NT2/D1 (cell line): ENCODE data around the gene HMGN4.

Experiments used
- DNase-seq: peaks from one replicate; pipeline ENCODE4 v3.0.0-alpha.2; 2011; ENCODE audit warnings: low read depth, low spot score
- H3K27me3 ChIP-seq: 2 replicates; pipeline ENCODE4 v1.6.0; 2011; ENCODE audit warnings: mild to moderate bottlenecking; ENCODE audit not compliant: insufficient read length, insufficient read depth
- H3K36me3 ChIP-seq: 2 replicates; pipeline ENCODE4 v1.6.1; 2011; ENCODE audit warnings: mild to moderate bottlenecking, low read length, mixed read lengths; ENCODE audit not compliant: insufficient read depth, insufficient read length
- H3K4me1 ChIP-seq: 2 replicates; pipeline ENCODE4 v1.5.1; 2011; ENCODE audit not compliant: insufficient read depth, insufficient read length
- H3K4me3 ChIP-seq: 2 replicates; pipeline ENCODE4 v1.5.1; 2011; ENCODE audit warnings: low read depth; ENCODE audit not compliant: insufficient read length
- H3K9ac ChIP-seq: 2 replicates; pipeline ENCODE4 v1.6.0; 2011; ENCODE audit warnings: low read depth; ENCODE audit not compliant: insufficient read length
- H3K9me3 ChIP-seq: 2 replicates; pipeline ENCODE4 v1.5.1; 2011; ENCODE audit warnings: mild to moderate bottlenecking, low read length; ENCODE audit not compliant: insufficient read depth
- SUZ12 ChIP-seq: IDR thresholded peaks from 2 replicates; pipeline ENCODE4 v1.6.1; 2011; ENCODE audit not compliant: insufficient read length, insufficient read depth; ENCODE audit errors: extremely low read depth
- YY1 ChIP-seq: IDR thresholded peaks from 2 replicates; pipeline ENCODE4 v1.6.1; 2011; ENCODE audit not compliant: insufficient read length, insufficient read depth
- ZNF274 ChIP-seq: IDR thresholded peaks from 2 replicates; pipeline ENCODE4 v1.6.1; 2011; ENCODE audit warnings: mild to moderate bottlenecking, low read depth, low read length

HMGN4 gene

DNA sequence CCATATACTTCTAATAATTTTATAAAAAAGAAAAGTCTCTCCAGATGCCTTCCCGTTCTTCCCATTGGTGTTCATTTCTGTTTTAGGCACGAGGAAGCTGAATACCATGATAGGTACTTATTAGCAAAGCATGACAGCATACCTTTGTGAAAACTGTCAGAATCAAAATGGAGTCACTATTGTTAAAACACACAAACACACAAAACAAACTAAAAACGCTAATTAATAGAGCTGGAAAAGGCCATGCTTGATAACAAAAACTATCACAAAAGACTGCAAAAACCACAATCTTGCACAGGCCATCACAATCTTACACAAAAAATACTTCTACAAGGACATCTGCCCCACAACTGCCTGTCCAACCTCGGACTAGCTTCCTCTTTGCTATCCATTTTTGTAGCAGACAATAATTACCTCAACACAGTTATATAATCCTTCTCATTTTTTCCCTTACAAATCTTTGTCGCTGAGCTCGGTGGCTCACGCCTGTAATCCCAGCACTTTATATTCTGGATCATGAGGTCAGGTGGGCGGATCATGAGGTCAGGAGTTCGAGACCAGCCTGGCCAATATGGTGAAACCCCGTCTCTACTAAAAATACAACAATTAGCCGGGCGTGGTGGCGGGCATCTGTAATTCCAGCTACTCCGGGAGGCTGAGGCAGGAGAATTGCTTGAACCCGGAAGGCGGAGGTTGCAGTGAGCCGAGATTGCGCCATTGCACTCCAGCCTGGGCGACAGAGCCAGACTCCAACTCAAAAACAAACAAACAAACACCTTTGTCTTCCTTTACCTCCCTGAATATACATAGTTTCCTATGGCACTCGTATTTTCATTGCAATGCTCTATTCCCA, 55.3 kb downstream of the HMGN4 start:
- Histone ChIP-seq H3K36me3 (peaks cover 9% of the 10 kb centered on the region), H3K4me1 (peaks cover 2% of the 10 kb centered on the region), H3K4me3 (peak overlapping the region; percentile 40), H3K9ac (no peak overlapping the region), H3K9me3 (no peaks in the 10 kb centered on the region), H3K27me3 (no peaks in the 10 kb centered on the region)
- TF ChIP-seq YY1 (no peak), SUZ12 (no peak), ZNF274 (no peak)
- no peak for DNase-seq

DNA sequence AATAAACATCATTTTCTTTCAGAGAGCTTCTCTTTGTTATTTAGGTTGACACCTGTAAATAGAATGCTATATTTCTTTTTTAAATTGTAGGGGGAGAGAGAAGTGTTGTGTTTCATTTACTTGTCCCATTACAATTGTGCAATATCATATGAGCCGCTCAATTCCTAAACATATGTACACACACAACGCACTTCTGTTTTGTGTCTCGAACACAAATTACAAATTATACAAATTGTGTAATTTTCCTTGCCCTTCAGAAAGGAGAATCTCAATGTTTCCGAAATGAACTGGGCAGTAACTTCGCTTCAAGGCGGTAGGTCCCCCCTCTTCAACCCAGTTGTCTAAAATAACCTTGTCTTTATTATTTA, 55.9 kb downstream of the HMGN4 start:
- no peak overlapping the region for H3K9ac ChIP-seq
- H3K4me1 ChIP-seq: peaks cover 2% of the 10 kb centered on the region
- no peaks in the 10 kb centered on the region for H3K27me3 ChIP-seq
- H3K9me3 ChIP-seq: no peaks in the 10 kb centered on the region
- TF ChIP-seq YY1 (no peak), ZNF274 (no peak), SUZ12 (no peak)
- H3K4me3 ChIP-seq: peak overlapping the region; percentile 40
- DNase-seq: no peak
- H3K36me3 ChIP-seq: peaks cover 15% of the 10 kb centered on the region

DNA sequence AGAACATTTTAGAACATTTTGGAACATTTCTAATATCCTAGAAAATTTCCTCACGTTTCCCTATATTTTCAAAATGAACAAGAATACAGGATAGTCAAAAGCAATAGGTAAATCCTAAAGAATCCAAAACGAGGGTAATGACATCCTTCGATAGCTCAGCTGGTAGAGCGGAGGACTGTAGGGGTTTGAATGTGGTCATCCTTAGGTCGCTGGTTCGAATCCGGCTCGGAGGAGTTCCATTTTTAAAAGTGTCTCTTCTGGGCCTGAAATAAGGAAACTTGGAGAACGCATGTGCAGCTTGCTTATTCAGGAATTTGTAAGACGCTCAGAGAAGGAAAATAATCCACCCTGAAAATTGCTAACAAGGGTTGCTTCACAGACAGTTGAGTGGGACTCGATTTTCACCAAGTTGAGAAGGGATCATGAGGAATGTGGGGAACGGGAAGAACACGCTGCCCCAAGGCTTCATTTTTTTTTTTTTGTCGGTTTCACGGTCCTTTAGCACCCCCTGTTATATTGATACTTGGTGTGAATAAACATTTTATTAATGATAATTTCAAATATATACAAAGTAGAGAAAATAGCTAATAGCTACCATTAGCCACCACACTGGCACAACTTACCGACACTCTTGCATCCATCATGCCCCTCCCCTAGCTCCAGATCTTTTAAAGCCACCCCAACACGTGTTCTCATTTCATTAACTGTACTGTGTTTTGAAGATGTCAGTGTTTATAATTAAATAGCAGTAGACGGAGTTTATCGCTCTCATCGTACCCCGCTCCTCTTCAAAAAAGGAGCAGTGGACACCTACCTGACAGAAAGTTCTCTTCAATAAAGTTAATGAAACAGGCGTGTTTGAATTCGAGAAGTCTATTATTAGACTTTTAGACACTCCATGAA, 56.8 kb downstream of the HMGN4 start:
- no peaks in the 10 kb centered on the region for H3K9me3 ChIP-seq
- peaks cover 2% of the 10 kb centered on the region for H3K4me1 ChIP-seq
- DNase-seq: peak; percentile 62
- TF ChIP-seq SUZ12: no peak
- TF ChIP-seq ZNF274: no peak
- no peak for TF ChIP-seq YY1
- peaks cover 23% of the 10 kb centered on the region for H3K36me3 ChIP-seq
- peak overlapping the region; percentile 40 for H3K4me3 ChIP-seq
- no peaks in the 10 kb centered on the region for H3K27me3 ChIP-seq
- H3K9ac ChIP-seq: peak overlapping the region; percentile 24

DNA sequence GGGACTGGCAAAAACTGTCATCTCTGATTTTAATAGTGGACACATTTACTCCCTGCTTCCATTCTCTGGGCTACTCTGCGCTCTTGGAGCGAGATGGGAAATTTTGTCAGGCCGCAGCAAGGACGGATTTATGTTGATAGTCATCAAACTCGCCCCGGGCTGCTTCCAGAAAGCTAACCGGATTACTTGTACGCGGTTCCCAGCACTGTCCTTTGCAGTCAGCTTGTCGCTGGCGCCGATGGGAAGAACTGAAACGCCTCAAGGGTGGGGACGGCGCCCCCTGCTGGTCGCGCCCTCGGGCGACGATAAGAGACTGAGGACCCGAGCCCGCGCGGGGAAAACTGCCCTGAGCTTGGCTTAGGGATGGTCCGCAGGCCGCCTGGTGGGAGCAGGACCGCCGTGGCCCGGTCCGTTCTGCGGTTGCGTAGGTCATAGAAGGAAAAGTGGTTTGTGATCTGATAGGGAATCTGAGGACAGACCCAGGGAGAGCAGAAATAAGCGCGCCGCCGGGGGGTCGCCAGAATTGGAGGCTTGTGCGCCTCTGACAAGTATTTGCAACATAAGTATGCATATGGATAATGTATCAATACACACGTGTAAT, 57.6 kb downstream of the HMGN4 start:
- peak; percentile 75 for DNase-seq
- peak overlapping the region; percentile 76 for H3K9ac ChIP-seq
- H3K27me3 ChIP-seq: no peaks in the 10 kb centered on the region
- peaks cover 2% of the 10 kb centered on the region for H3K4me1 ChIP-seq
- H3K4me3 ChIP-seq: peak overlapping the region; percentile 39
- TF ChIP-seq ZNF274: no peak
- H3K36me3 ChIP-seq: peaks cover 26% of the 10 kb centered on the region
- H3K9me3 ChIP-seq: no peaks in the 10 kb centered on the region
